Endodermal cell (in vitro differentiated cells): ENCODE data around the gene LINGO4. TPM values are rescaled to one million over a fixed set of nuclear protein-coding genes. Genes with fewer than 3 reads are reported as not detected.
A peak's percentile ranks its signal among the peaks of the same experiment; 100 is the strongest.

ENCODE experiments used
- DNase-seq: peaks from one replicate; pipeline ENCODE4 v3.0.0-alpha.2; 2017
- H3K27ac ChIP-seq: 2 replicates; pipeline ENCODE4 v1.5.1; 2013; ENCODE audit warnings: mild to moderate bottlenecking, low read depth, low read length, moderate library complexity
- H3K27me3 ChIP-seq: 2 replicates; pipeline ENCODE4 v1.6.1; 2013; ENCODE audit warnings: mild to moderate bottlenecking, low read length, moderate library complexity; ENCODE audit not compliant: insufficient read depth, control insufficient read depth, poor library complexity, severe bottlenecking
- H3K36me3 ChIP-seq: 2 replicates; pipeline ENCODE4 v1.7.0; 2013; ENCODE audit warnings: mild to moderate bottlenecking, low read length, moderate library complexity; ENCODE audit not compliant: control insufficient read depth, insufficient read depth
- H3K4me1 ChIP-seq: one replicate; pipeline ENCODE4 v1.7.0; 2013; ENCODE audit warnings: low read length; ENCODE audit not compliant: control insufficient read depth, insufficient read depth
- H3K4me3 ChIP-seq: 2 replicates; pipeline ENCODE4 v1.5.1; 2013; ENCODE audit warnings: mild to moderate bottlenecking, low read length, moderate library complexity
- H3K9ac ChIP-seq: 2 replicates; pipeline ENCODE4 v1.6.1; 2013; ENCODE audit warnings: mild to moderate bottlenecking, low read length, moderate library complexity; ENCODE audit not compliant: poor library complexity, severe bottlenecking; ENCODE audit errors: extremely low read depth
- H3K9me3 ChIP-seq: 2 replicates; pipeline ENCODE4 v1.6.1; 2013; ENCODE audit warnings: mild to moderate bottlenecking, low read length, moderate library complexity; ENCODE audit not compliant: control insufficient read depth
- H3K27ac Mint-ChIP-seq: 2 replicates; pipeline ENCODE4 v1.8.0; 2020; ENCODE audit warnings: mixed read lengths
- H3K27me3 Mint-ChIP-seq: 2 replicates; pipeline ENCODE4 v1.8.0; 2021; ENCODE audit warnings: mild to moderate bottlenecking, mixed read lengths; ENCODE audit not compliant: insufficient read depth
- H3K36me3 Mint-ChIP-seq: 2 replicates; pipeline ENCODE4 v1.8.0; 2020; ENCODE audit warnings: low read depth, mixed read lengths
- H3K4me1 Mint-ChIP-seq: 2 replicates; pipeline ENCODE4 v1.8.0; 2020; ENCODE audit warnings: mixed read lengths
- H3K4me3 Mint-ChIP-seq: 2 replicates; pipeline ENCODE4 v1.8.0; 2020; ENCODE audit warnings: mild to moderate bottlenecking, moderate library complexity, mixed read lengths
- H3K9me3 Mint-ChIP-seq: 2 replicates; pipeline ENCODE4 v1.8.0; 2020; ENCODE audit warnings: mild to moderate bottlenecking, mixed read lengths
- CTCF ChIP-seq: fragments of 200-600 bp; sonication (generic); conservative IDR thresholded peaks from 2 replicates; pipeline ENCODE4 v1.5.0; 2021; ENCODE audit warnings: antibody characterized with exemption, mild to moderate bottlenecking
- WGBS, 2 experiments: methylation state at CpG; one replicate each; pipeline versions ENCODE4 v1.1.5 to v1.1.7; 2013; ENCODE audit warnings: missing lambda C conversion rate in 2 of 2, mixed read lengths in 1 of 2; ENCODE audit not compliant: insufficient coverage in 1 of 2, insufficient read length in 1 of 2; 5-methylcytosine and 5-hydroxymethylcytosine counted together
- total RNA-seq, 2 donors: library from RNA; stranded (reverse); fragmentation: NEBNext Ultra II Directional in 1 of 2; extraction: Animal tissue kit (Norgen Biotek cat#: 25700) in 1 of 2; gene quantifications; 2 replicates in 1 of 2; 3 replicates in 1 of 2; pipeline ENCODE4 v1.2.1, GENCODE V29; 2021

Gene LINGO4
- total RNA-seq, 2 donors from 2014 or later: not detected

- no peak for TF ChIP-seq CTCF
- H3K36me3 ChIP-seq: no peaks in the 10 kb centered on the region
- Mint-ChIP-seq H3K27me3 (peaks cover 39% of the 10 kb centered on the region), H3K36me3 (no peaks in the 10 kb centered on the region), H3K4me1 (no peaks in the 10 kb centered on the region), H3K27ac (no peak overlapping the region), H3K9me3 (no peaks in the 10 kb centered on the region), H3K4me3 (no peak overlapping the region)
- no peak overlapping the region for H3K27ac ChIP-seq
- no peaks in the 10 kb centered on the region for H3K9me3 ChIP-seq
- 94 to 96% methylated on average over 4 of the region's 4 CpGs for WGBS, 2 experiments
- no peak overlapping the region for H3K4me3 ChIP-seq
- DNase-seq: peak; percentile 29
- H3K4me1 ChIP-seq: no peaks in the 10 kb centered on the region
- no peaks in the 10 kb centered on the region for H3K27me3 ChIP-seq
- no peak overlapping the region for H3K9ac ChIP-seq
These were observed 47.5 kb upstream of the LINGO4 start for GRCh38 chr1:151852733-151853132.

- Histone ChIP-seq H3K4me3 (no peak overlapping the region), H3K27ac (no peak overlapping the region), H3K9ac (no peak overlapping the region), H3K27me3 (no peaks in the 10 kb centered on the region), H3K36me3 (no peaks in the 10 kb centered on the region), H3K9me3 (no peaks in the 10 kb centered on the region), H3K4me1 (no peaks in the 10 kb centered on the region)
- H3K4me1 Mint-ChIP-seq: no peaks in the 10 kb centered on the region
- 92% methylated on average over 5 to 8 of the region's 8 CpGs for WGBS, 2 experiments
- no peaks in the 10 kb centered on the region for H3K9me3 Mint-ChIP-seq
- H3K27ac Mint-ChIP-seq: no peak overlapping the region
- no peaks in the 10 kb centered on the region for H3K36me3 Mint-ChIP-seq
- no peak for TF ChIP-seq CTCF
- H3K27me3 Mint-ChIP-seq: peaks cover 32% of the 10 kb centered on the region
- DNase-seq: peak; percentile 42
- no peak overlapping the region for H3K4me3 Mint-ChIP-seq
These were observed 46.7 kb upstream of the LINGO4 start for GRCh38 chr1:151851886-151852285.

- Mint-ChIP-seq H3K36me3 (no peaks in the 10 kb centered on the region), H3K9me3 (no peaks in the 10 kb centered on the region), H3K4me3 (no peak overlapping the region), H3K4me1 (peaks cover 9% of the 10 kb centered on the region), H3K27me3 (peaks cover 26% of the 10 kb centered on the region), H3K27ac (no peak overlapping the region)
- TF ChIP-seq CTCF: no peak
- Histone ChIP-seq H3K36me3 (no peaks in the 10 kb centered on the region), H3K9me3 (no peaks in the 10 kb centered on the region), H3K9ac (no peak overlapping the region), H3K4me3 (no peak overlapping the region), H3K4me1 (peaks cover 4% of the 10 kb centered on the region), H3K27me3 (no peaks in the 10 kb centered on the region), H3K27ac (no peak overlapping the region)
- peak; percentile 17 for DNase-seq
These were observed 44.7 kb upstream of the LINGO4 start for GRCh38 chr1:151849871-151850270.
